ENCODE data around the gene FBXO47.
"Not testable (repeated sequence)": the region's sequence is repeated elsewhere in the genome, so short reads cannot be mapped to it uniquely, and the experiment has no call there.

Gene FBXO47

DNA sequence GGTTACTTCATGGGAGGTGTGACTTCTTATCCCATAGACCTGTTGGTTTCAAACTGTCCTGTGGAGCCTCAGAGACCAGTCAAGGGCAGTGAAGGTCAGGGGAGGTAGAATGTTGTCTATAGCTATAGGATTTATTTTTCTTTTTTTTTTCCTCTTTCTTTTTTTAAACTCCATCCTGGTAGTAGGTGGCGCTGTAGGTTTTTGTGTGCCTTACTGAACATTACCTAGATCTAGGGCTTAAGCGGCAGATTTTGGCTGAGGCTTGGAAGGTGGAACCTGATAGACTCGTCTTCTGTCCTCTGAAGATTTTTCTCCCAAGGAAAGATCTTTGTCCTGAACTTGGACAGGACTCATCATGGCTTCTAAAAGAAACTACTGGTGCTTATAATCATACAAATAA is 49.9 kb downstream of the FBXO47 start:
- no peak for DNase-seq
- no peaks in the 10 kb centered on the region for H3K9me3 ChIP-seq (ENCODE audit: severe bottlenecking)
- H3K36me3 ChIP-seq = peaks cover 12% of the 10 kb centered on the region
- TF ChIP-seq, protein P1, sequence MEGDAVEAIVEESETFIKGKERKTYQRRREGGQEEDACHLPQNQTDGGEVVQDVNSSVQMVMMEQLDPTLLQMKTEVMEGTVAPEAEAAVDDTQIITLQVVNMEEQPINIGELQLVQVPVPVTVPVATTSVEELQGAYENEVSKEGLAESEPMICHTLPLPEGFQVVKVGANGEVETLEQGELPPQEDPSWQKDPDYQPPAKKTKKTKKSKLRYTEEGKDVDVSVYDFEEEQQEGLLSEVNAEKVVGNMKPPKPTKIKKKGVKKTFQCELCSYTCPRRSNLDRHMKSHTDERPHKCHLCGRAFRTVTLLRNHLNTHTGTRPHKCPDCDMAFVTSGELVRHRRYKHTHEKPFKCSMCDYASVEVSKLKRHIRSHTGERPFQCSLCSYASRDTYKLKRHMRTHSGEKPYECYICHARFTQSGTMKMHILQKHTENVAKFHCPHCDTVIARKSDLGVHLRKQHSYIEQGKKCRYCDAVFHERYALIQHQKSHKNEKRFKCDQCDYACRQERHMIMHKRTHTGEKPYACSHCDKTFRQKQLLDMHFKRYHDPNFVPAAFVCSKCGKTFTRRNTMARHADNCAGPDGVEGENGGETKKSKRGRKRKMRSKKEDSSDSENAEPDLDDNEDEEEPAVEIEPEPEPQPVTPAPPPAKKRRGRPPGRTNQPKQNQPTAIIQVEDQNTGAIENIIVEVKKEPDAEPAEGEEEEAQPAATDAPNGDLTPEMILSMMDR (IDR thresholded peaks at IDR 0.05; ENCODE audit: low read depth, low read length) = no peak
- no peak overlapping the region for H3K27ac ChIP-seq
- H3K4me3 ChIP-seq (ENCODE audit: low read depth, low read length) = no peak overlapping the region
- no peaks in the 10 kb centered on the region for H3K27me3 ChIP-seq (ENCODE audit: insufficient read depth, low read depth, severe bottlenecking)

- Histone ChIP-seq H3K27ac (no peak overlapping the region), H3K4me3 (ENCODE audit: low read depth, low read length) (no peak overlapping the region), H3K36me3 (peaks cover 12% of the 10 kb centered on the region), H3K27me3 (ENCODE audit: insufficient read depth, low read depth, severe bottlenecking) (no peaks in the 10 kb centered on the region), H3K9me3 (ENCODE audit: severe bottlenecking) (no peaks in the 10 kb centered on the region)
- TF ChIP-seq, protein P1 (IDR thresholded peaks at IDR 0.05; ENCODE audit: low read depth, low read length) = no peak
- no peak for DNase-seq
Observed at GRCh38 chr17:38916771-38917170, 50.4 kb downstream of the FBXO47 start.

- H3K36me3 ChIP-seq = peaks cover 12% of the 10 kb centered on the region
- H3K4me3 ChIP-seq (ENCODE audit: low read depth, low read length) = no peak overlapping the region
- TF ChIP-seq, protein P1 (IDR thresholded peaks at IDR 0.05; ENCODE audit: low read depth, low read length) = no peak
- H3K27me3 ChIP-seq (ENCODE audit: insufficient read depth, low read depth, severe bottlenecking) = no peaks in the 10 kb centered on the region
- no peaks in the 10 kb centered on the region for H3K9me3 ChIP-seq (ENCODE audit: severe bottlenecking)
- no peak overlapping the region for H3K27ac ChIP-seq
- DNase-seq = no peak
Observed at GRCh38 chr17:38915639-38915995, 51.6 kb downstream of the FBXO47 start.

DNA sequence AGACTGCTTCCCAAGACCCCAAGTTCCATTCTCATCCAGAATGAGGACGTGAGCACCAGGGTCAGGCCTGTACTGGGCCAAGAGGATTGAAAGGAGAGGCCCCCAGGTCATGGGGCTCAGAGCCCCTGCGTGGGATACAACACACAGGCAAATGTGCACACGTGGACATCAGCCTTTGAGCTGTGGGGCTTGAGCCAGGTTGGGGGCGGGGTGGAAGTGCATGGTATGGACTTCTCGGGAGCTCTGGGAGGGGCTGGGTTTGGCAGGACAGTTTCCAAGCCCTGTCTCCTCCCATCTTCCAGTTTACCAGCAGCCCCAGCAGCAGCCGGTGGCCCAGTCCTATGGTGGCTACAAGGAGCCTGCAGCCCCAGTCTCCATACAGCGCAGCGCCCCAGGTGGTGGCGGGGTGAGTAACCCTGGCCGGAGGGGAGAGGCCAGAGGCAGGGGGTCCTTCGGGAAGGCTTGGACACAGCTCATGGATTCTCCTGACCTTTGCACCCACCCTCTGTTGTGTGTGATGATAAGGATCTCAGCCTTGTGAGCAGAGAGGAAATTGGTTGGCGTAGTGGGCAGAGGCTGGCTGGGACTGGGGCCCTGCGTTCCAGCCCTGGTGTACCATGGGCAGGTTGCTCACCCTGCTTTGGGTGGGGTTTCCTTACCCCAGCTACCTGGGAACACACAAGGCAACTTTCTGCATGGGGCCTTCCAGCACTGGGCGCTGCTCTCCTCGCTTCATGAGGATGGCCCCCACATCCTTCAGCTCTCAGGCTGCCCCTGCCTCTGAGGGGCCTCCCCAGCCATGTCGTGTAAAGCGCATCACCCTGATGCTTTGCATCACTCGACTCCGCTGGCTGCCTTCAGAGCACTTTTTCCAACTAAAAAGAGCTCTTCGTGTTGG is 52.2 kb downstream of the FBXO47 start:
- H3K9me3 ChIP-seq (ENCODE audit: severe bottlenecking) = no peaks in the 10 kb centered on the region
- no peak overlapping the region for H3K4me3 ChIP-seq (ENCODE audit: low read depth, low read length)
- peaks cover 12% of the 10 kb centered on the region for H3K36me3 ChIP-seq
- TF ChIP-seq, protein P1 (IDR thresholded peaks at IDR 0.05; ENCODE audit: low read depth, low read length) = no peak
- H3K27ac ChIP-seq = no peak overlapping the region
- no peaks in the 10 kb centered on the region for H3K27me3 ChIP-seq (ENCODE audit: insufficient read depth, low read depth, severe bottlenecking)
- DNase-seq = no peak

- DNase-seq = no peak
- Histone ChIP-seq H3K9me3 (ENCODE audit: severe bottlenecking) (no peaks in the 10 kb centered on the region), H3K36me3 (peaks cover 9% of the 10 kb centered on the region), H3K27me3 (ENCODE audit: insufficient read depth, low read depth, severe bottlenecking) (no peaks in the 10 kb centered on the region), H3K27ac (no peak overlapping the region), H3K4me3 (ENCODE audit: low read depth, low read length) (no peak overlapping the region)
- TF ChIP-seq, protein P1 (IDR thresholded peaks at IDR 0.05; ENCODE audit: low read depth, low read length) = no peak
Observed at GRCh38 chr17:38912221-38912813, 54.9 kb downstream of the FBXO47 start.

- not testable (repeated sequence) for H3K9me3 ChIP-seq (ENCODE audit: severe bottlenecking); DNase-seq; H3K27ac ChIP-seq; H3K4me3 ChIP-seq (ENCODE audit: low read depth, low read length); H3K27me3 ChIP-seq (ENCODE audit: insufficient read depth, low read depth, severe bottlenecking); H3K36me3 ChIP-seq
Observed at GRCh38 chr17:38911731-38912081, 55.5 kb downstream of the FBXO47 start.
